Globus pallidus (tissue), 1 donor: Measurements from ENCODE around the gene SUZ12.
"Not testable (repeated sequence)": the region's sequence is repeated elsewhere in the genome, so short reads cannot be mapped to it uniquely, and the experiment has no call there.

Experiments
- DNase-seq: peaks from one replicate; pipeline ENCODE4 v3.0.0-alpha.2; 2015; ENCODE audit warnings: low spot score

SUZ12 gene

DNA sequence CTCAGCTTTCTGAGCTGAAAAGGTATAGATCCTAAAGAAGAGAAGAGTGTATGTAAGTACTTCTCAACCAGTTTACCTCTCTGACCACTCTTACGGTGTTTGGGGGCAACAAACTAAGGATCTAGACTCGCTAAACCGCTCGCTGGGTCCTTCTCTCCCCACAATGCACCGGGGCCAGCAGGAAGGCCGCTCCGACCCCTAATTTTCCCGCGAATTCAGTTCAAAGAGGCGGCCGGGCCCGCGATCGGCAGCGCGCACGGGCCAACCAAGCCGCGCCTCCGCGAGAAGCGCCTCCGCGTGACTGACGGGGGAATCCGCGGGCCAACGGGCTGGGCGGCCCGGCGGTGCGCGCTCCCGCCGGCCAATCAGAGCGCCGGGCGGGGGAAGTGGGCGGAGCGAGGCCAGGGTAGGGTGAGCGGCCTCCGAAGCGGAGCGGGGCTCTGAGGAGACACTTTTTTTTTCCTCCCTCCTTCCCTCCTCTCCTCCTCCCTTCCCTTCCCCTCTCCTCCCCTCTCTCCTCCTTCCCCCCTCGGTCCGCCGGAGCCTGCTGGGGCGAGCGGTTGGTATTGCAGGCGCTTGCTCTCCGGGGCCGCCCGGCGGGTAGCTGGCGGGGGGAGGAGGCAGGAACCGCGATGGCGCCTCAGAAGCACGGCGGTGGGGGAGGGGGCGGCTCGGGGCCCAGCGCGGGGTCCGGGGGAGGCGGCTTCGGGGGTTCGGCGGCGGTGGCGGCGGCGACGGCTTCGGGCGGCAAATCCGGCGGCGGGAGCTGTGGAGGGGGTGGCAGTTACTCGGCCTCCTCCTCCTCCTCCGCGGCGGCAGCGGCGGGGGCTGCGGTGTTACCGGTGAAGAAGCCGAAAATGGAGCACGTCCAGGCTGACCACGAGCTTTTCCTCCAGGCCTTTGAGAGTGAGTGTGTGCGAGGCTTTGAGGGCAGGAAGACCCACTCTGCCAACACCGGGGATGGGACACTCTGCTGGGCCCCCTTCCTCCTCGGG, at the start of gene SUZ12:
Gene SUZ12 (plus strand): TSS at position 393 of the 995 bp plus-strand sequence. CDS start 240 bp downstream, at position 633.
- peak; percentile 84 for DNase-seq

DNA sequence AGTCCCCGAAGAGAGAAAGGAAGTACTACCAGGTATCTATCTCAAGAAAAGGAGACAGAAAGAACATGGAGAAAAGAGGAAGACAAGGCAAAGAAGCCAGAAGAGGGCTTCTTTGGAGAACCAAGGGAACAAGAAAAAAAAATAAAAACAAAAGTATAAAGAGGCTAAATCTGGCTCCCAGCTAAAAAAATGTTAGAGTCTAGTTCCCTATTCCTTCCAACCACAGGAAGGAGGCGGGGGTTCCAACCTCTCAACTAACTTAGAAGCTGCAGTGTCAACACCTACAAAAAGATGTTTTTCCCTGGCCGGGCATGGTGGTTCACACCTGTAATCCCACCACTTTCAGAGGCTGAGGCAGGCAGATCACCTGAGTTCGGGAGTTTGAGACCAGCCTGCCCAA, 48.7 kb upstream of the SUZ12 start:
- DNase-seq, result peak; percentile 52

DNA sequence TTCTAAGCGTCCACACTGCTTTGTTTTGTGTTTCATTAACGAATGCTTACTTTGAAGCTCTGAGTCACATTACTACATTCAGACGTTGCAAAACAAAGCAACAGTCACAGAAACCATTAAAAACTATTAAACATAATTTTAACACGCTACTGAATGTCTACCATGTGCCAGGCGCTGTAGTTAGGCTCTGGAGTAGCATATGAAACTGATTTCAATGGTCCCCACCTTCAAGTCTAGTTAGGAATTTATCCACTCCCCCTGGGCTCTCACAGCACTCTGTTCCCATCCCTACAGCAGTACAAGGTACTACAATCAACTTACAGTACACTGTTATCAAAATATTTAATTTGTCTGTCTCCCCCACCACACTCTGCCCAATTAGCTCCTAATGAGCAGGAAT, 35.9 kb upstream of the SUZ12 start:
- DNase-seq, result no peak

GRCh38 chr17:31902693-31903092, 34.1 kb upstream of the SUZ12 start:
- DNase-seq, result no peak

DNA sequence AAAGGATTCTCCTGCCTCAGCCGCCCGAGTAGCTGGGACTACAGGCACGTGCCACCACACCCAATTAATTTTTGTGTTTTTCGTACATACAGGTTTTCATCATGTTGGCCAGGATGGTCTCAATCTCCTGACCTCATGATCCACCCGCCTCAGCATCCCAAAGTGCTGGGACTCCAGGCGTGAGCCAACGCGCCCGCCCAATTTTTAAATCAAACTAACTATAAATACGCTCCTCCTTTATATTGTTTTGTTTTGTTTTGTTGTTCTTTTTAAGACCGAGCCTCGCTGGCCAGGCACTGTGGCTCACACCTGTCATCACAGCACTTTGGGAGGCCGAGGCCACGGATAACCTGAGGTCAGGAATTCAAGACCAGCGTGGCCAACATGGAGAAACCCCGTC, 33.4 kb upstream of the SUZ12 start:
- no peak for DNase-seq

DNA sequence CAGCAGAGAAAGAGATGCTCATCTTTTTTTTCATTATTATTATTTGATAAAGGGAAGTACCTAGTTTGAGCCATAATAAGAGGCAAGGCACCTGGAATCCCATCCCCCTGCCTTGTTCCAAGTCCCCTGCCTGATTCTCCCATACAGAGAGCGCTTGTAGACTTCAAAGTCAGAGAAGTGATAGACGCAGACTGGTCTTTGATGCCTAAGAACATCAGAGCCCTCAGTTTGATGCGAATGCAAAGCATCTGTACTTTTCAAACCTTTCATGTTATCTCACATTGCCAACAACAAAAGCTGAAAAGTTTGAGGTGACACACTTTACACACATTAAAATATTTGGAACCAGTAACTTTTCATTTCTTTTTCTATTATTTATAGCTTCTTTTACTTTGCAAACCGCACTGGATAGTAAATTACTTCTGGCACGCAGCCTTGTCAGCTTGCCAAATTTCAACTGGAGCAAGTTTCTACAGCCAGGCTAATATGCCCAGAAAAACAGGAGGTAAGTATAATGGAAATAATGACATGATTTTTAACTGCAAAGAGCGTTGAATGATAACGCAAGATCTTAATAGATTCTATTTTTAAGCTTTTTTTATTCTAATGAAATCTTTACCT, 29.4 kb upstream of the SUZ12 start:
- no peak for DNase-seq

- DNase-seq, result no peak
Measured at GRCh38 chr17:31908386-31908785, 28.4 kb upstream of the SUZ12 start.

- not testable (repeated sequence) for DNase-seq
Measured at GRCh38 chr17:31912705-31913104, 24.1 kb upstream of the SUZ12 start.

DNA sequence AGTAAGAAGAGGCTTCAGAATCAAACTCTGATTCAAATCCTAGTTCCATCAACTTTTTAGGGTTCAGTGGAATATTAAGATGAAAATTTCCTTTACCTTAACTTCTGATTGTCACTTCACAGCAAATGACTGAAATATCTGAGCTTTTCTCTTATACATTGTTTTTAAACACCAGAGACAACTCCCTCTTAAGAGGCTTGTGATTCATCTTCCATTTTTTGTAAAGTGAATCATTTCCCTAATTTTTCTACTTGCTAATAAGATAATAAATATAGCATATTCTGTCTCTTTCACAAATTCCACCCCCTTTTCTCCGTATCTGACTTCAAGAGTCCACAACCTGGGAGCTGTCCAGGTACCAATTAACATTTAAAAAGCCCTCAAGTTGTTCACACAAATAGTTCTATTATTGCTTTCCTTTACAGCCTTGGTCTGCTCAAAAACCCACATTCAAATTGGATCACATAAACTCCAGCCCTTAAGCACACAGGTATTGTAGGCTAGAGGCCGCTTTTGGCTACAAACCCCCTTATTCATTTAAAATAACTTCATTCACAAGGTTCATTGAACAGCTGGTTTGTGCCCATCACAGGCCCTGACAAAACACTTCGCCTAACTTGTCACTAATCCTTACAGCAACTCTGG, 21.2 kb upstream of the SUZ12 start:
- no peak for DNase-seq

DNA sequence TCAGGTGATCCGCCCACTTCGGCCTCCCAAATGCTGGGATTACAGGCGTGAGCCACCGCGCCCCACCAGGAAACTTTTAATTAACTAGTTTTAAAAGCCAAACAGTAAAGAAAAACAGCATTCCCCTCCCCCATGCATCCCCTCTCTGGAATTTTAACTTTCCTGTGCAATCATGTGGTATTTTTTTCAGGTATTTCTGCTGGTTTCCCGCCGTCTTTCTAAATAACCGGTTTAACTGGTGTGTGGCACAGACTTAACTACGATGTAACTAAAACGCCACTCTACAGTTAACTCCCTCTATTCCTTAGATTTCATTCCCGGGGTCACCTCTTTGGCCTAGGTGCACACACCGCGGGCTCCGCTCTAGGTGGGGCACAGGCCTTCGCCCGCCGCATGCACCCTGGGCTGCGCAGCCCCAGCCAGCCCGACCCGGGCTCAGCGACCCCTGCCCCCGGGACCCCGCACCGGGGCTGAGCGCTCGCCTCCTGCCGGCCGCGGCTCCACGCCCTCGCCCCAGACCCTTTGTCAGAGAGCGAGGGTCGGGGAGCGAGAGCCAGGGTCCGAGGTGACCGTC, 20.2 kb upstream of the SUZ12 start:
- no peak for DNase-seq

DNA sequence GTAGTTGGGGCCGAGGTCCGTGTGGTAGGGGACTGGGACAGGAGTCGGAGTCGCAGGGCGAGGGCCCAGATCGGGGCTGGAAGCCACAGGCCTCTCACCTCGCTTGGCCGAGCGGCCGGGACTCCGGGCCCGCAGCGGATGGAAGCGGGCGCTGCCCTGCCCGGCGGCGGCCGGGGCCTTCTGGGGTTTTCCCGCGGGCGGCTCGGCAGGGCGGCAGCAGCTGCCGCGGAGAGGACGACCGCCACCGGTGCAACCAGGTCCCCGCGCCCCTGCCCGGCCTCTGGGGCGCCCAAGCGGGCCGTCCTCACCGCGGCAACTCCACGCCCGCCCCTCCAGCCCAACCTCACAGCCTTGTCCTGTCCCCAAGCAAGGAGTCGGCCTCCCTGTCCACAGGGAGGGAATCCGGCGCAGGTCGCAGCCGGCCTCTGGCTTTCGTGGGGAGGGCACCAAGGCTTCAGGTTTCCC, 19.7 kb upstream of the SUZ12 start:
- DNase-seq, result no peak

DNA sequence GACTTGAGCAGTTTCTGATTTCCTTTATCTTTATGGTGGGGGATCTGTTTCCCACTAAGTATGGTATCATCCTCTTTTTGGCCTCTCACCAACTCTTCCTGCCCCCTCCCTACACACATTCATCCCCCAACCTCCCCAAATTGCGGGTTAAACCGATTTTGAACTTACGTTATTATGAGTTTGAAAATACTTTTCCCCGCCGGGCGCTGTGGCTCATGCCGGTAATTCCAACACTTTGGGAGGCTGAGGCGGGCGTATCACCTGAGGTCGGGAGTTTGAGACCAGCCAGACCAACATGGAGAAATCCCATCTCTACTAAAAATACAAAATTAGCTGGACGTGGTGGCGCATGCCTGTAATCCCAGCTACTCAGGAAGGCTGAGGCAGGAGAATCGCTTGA, 19.1 kb upstream of the SUZ12 start:
- DNase-seq, result not testable (repeated sequence)

DNA sequence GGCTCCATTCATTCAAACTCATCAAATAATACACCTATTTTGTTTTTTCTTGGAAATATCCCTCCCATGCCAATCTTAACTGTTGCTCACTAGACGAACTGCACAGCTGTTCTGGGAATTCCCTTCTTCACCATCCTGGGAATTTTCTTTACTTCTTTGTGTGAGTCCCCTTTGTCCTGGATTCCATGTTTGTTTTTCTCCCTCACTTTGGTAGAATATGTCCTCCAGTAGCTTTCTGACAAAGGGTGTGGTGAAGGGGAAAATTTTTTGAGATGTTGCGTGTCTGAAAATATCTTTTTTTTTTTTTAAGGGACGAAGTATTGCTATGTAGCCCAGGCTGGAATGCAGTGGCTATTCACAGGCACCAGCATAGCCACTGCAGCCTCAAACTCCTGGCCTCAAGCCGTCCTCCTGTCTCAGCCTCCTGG, 18.1 kb upstream of the SUZ12 start:
- no peak for DNase-seq

- no peak for DNase-seq
Measured at GRCh38 chr17:31919802-31920525, 16.8 kb upstream of the SUZ12 start.

- DNase-seq, result no peak
Measured at GRCh38 chr17:31926100-31926729, 10.6 kb upstream of the SUZ12 start.

DNA sequence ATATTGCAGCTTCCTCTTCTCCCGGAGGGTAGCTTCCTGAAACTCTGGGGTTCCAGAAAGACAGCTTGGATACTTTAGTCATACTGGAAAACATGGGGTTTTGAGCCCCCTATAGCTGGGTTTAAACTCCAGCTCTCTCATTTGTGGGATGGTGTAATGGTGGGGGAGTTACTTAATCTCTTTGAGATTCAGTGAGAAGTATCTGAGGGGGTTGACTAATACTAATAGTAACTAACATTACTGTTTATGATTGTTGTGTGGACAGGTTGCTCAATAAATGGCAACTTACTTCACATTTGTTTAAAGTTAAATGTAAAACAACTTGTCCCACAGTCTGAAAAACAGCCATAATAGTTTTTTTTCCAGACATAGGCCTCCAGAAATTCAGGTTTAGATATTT, 5.1 kb upstream of the SUZ12 start:
- no peak for DNase-seq

DNA sequence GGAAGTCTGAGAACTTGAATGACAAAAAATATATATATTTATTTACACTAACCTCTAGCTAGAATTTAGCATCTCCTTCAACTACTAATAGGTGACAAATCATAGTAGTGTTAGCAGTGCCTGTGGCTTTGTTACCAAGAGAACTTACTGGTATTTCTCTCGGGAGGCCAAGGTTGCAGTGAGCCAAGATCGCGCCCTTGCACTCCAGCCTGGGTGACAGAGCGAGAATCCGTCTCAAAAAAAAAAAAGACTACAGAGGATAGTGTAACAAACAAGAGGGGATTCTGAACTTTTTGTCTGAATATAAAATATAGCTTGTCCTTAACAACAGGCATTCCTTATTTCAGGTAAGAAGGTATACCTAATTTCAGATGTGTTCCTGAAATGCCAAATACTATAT, 1.3 kb upstream of the SUZ12 start:
- DNase-seq, result no peak

- DNase-seq, result not testable (repeated sequence)
Measured at GRCh38 chr17:31937926-31938641, 1.3 kb downstream of the SUZ12 start.

DNA sequence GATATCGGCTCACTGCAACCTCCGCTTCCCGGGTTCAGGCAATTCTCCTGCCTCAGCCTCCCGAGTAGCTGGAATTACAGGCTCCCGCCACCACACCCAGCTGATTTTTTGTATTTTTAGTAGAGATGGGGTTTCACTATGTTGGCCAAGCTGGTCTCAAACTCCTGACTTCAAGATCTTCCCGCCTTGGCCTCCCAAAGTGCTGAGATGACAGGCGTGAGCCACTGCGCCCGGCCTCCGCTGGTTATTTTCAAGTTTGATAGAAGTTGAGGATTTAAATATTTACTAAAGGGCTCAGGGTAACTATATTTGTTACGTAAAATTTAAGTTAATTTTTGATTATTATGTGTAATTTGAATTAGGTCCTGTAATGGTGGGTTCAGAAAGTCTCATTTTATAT, 5.1 kb downstream of the SUZ12 start:
- not testable (repeated sequence) for DNase-seq

DNA sequence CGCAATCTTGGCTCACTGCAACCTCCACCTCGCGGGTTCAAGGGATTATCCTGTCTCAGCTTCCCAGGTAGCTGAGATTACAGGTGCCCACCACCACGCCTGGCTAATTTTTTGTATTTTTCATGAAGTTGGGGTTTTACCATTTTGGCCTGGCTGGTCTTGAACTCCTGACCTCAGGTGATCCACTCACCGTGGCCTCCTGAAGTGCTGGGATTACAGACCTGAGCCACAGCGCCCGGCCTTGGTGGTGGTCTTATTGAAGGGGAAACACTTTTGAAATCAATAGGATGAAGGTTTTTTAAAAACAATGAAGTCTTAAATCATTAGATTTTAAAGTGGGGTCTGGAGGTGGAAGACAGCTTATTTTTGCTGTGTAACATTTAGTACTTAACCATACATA, 5.6 kb downstream of the SUZ12 start:
- DNase-seq, result not testable (repeated sequence)
